CD4-positive, alpha-beta memory T cell (primary cell): ENCODE data around the gene PIK3CD. TPM values are rescaled to one million over a fixed set of nuclear protein-coding genes. Genes with fewer than 3 reads are reported as not detected.

ENCODE experiments used
- CTCF ChIA-PET: fragments of 350-600 bp; sonication (Branson Sonifier 250); formaldehyde crosslinking; loops from one replicate; lab custom pipeline; 2021; ENCODE audit warnings: inconsistent platforms; ENCODE audit not compliant: partially characterized antibody; lab: Charles Lee
- POLR2A ChIA-PET: fragments of 350-600 bp; sonication (Branson Sonifier 250); formaldehyde crosslinking; loops from one replicate; lab custom pipeline; 2021; ENCODE audit not compliant: partially characterized antibody; lab: Charles Lee
- DNase-seq, 5 donors: peaks; one replicate each; pipeline versions ENCODE4 v3.0.0 to v3.0.0-alpha.2; 2020 to 2022; ENCODE audit warnings: mixed read lengths in 1 of 5
- H3K27ac ChIP-seq: one replicate; pipeline ENCODE4 v1.7.0; 2013; ENCODE audit warnings: low read depth, low read length
- H3K27me3 ChIP-seq: 2 replicates; pipeline ENCODE4 v1.7.0; 2013; ENCODE audit warnings: mild to moderate bottlenecking, low read length, moderate library complexity; ENCODE audit not compliant: insufficient read depth
- H3K36me3 ChIP-seq: 2 replicates; pipeline ENCODE4 v1.7.0; 2013; ENCODE audit warnings: mild to moderate bottlenecking, low read length, moderate library complexity; ENCODE audit not compliant: insufficient read depth
- H3K4me1 ChIP-seq: 2 replicates; pipeline ENCODE4 v1.7.0; 2013; ENCODE audit warnings: mild to moderate bottlenecking, low read length, moderate library complexity; ENCODE audit not compliant: insufficient read depth
- H3K4me3 ChIP-seq, 2 donors: one replicate each; pipeline ENCODE4 v1.7.0; 2013; ENCODE audit warnings: low read length in 2 of 2, mild to moderate bottlenecking in 1 of 2
- H3K9me3 ChIP-seq, 2 donors: one replicate each; pipeline ENCODE4 v1.7.0; 2013; ENCODE audit warnings: low read length in 2 of 2, control low read depth in 1 of 2; ENCODE audit not compliant: control insufficient read depth in 1 of 2
- H3K27ac Mint-ChIP-seq, 7 donors: one replicate each; pipeline ENCODE4 v1.8.0; 2020 to 2021; ENCODE audit warnings: mixed read lengths in 7 of 7, mild to moderate bottlenecking in 6 of 7, inconsistent platforms in 3 of 7, moderate library complexity in 3 of 7
- H3K27me3 Mint-ChIP-seq, 2 donors: one replicate each; pipeline ENCODE4 v1.8.0; 2020 to 2021; ENCODE audit warnings: mixed read lengths in 2 of 2
- H3K36me3 Mint-ChIP-seq, 2 donors: one replicate each; pipeline ENCODE4 v1.8.0; 2020 to 2021; ENCODE audit warnings: mixed read lengths in 2 of 2, inconsistent platforms in 1 of 2, mild to moderate bottlenecking in 1 of 2
- H3K4me1 Mint-ChIP-seq, 4 donors: one replicate each; pipeline ENCODE4 v1.8.0; 2020 to 2021; ENCODE audit warnings: mixed read lengths in 4 of 4, mild to moderate bottlenecking in 1 of 4
- H3K4me3 Mint-ChIP-seq, 8 donors: one replicate each; pipeline ENCODE4 v1.8.0; 2020 to 2021; ENCODE audit warnings: mixed read lengths in 8 of 8, mild to moderate bottlenecking in 7 of 8, moderate library complexity in 6 of 8, inconsistent platforms in 3 of 8
- H3K9me3 Mint-ChIP-seq, 8 donors: one replicate each; pipeline ENCODE4 v1.8.0; 2020 to 2021; ENCODE audit warnings: mixed read lengths in 8 of 8, mild to moderate bottlenecking in 5 of 8, inconsistent platforms in 3 of 8, moderate library complexity in 1 of 8
- intact Hi-C: fragments of 100-400 bp; cut with micrococcal nuclease; formaldehyde crosslinking; loops from one replicate; pipeline ENCODE4 v1.15.1; 2023
- polyA plus RNA-seq, 2 donors: library from polyadenylated mRNA; unstranded; fragments of 300-500 nt; fragmentation: Illumina TruSeq; gene quantifications; one replicate each; pipeline ENCODE4 v1.2.3, GENCODE V29; 2021
- total RNA-seq, 2 experiments: library from RNA; stranded (reverse); gene quantifications; one replicate each; pipeline ENCODE4 v1.2.3, GENCODE V29; 2021

The PIK3CD gene
- total and polyA plus RNA-seq, 4 experiments from 2014 or later: 57.1 to 236 (median 165) TPM

GRCh38 chr1:9658199-9658598, 6.7 kb downstream of the PIK3CD start:
- Mint-ChIP-seq H3K27me3 (no peaks in the 10 kb centered on the region), H3K27ac (peak overlapping the region; percentile 75 to 97 (median 92)), H3K4me1 (peaks cover 50 to 86% (median 68%) of the 10 kb centered on the region in 4 donors), H3K36me3 (peaks cover 16 to 50% of the 10 kb centered on the region in 2 donors), H3K9me3 (no peaks in the 10 kb centered on the region), H3K4me3 (peak overlapping the region in 7 of 8 donors; percentile 56 to 98 (median 71))
- Histone ChIP-seq H3K27ac (peak overlapping the region; percentile 32), H3K36me3 (peaks cover 5% of the 10 kb centered on the region), H3K4me1 (peaks cover 84% of the 10 kb centered on the region), H3K4me3 (no peak overlapping the region), H3K9me3 (no peaks in the 10 kb centered on the region), H3K27me3 (no peaks in the 10 kb centered on the region)
- DNase-seq: peak in 2 of 5 donors; percentile 16 to 65
- ChIA-PET POLR2A (interaction anchor here (0.7 to 12.7 kb wide), 4 partner anchors 9 to 57 kb away, joined by 3 to 658 read pairs (median 4); no protein-coding TSS in a partner anchor), CTCF (interaction anchor here (0.8 to 1.8 kb wide), 4 partner anchors 11 to 32 kb away, joined by 3 to 6 read pairs (median 4); no protein-coding TSS in a partner anchor)
- intact Hi-C loops: no loop called here

DNA sequence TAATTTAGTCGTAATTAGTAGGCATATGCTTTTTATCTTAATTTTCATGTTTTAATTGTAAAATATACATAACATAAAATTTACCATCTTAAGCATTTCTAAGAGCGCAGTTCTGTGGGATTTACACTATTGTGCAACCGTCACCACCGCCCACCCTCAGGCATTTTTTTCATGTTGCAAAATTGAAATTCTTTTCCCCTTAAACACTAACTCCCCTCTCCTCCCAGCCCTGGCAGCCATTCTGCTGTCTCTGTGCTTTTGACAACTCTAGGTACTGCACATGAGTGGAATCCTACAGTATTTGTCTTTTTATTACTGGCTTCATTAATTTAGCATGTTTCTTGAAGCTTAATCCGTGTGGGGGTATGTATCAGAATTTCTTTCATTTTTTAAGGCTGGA, 7.8 kb downstream of the PIK3CD start:
- Mint-ChIP-seq H3K36me3 (peaks cover 19 to 45% of the 10 kb centered on the region in 2 donors), H3K4me3 (peak overlapping the region in 4 of 8 donors; percentile 5 to 65 (median 8)), H3K27me3 (no peaks in the 10 kb centered on the region), H3K4me1 (peaks cover 44 to 84% (median 61%) of the 10 kb centered on the region in 4 donors), H3K9me3 (no peaks in the 10 kb centered on the region), H3K27ac (peak overlapping the region in 6 of 7 donors; percentile 31 to 97 (median 76))
- Histone ChIP-seq H3K4me1 (peaks cover 79% of the 10 kb centered on the region), H3K27me3 (no peaks in the 10 kb centered on the region), H3K36me3 (peaks cover 5% of the 10 kb centered on the region), H3K4me3 (no peak overlapping the region), H3K27ac (no peak overlapping the region), H3K9me3 (no peaks in the 10 kb centered on the region)
- CTCF ChIA-PET: interaction anchor here (1.8 kb wide), 1 partner anchor 33 kb away, joined by 6 read pairs; no protein-coding TSS in a partner anchor
- no peak for DNase-seq
- intact Hi-C loops: no loop called here
- POLR2A ChIA-PET: interaction anchor here (0.6 to 12.7 kb wide), 4 partner anchors 25 to 62 kb away, joined by 3 to 658 read pairs (median 4); no protein-coding TSS in a partner anchor

DNA sequence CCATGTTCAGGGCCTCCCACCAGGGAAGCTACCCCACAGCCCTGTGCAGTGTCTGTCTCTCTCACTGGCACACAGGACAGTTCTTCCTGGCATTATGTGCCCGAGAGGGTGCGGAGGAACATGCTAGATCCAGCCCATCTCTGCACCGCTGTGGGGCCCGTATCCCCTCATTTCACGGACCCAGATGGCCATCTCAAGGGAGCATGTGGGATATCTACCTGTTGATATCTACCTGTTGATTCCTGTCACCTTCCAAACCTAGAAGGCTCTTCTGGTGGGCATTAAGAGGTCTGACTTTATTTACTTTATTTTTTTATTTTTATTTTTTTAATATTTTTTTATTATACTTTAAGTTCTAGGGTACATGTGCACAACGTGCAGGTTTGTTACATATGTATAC, 11.7 kb downstream of the PIK3CD start:
- POLR2A ChIA-PET: interaction anchor here (9.9 kb wide), 1 partner anchor 11 kb away, joined by 89 read pairs; the partner anchor contains the start of gene PIK3CD

DNA sequence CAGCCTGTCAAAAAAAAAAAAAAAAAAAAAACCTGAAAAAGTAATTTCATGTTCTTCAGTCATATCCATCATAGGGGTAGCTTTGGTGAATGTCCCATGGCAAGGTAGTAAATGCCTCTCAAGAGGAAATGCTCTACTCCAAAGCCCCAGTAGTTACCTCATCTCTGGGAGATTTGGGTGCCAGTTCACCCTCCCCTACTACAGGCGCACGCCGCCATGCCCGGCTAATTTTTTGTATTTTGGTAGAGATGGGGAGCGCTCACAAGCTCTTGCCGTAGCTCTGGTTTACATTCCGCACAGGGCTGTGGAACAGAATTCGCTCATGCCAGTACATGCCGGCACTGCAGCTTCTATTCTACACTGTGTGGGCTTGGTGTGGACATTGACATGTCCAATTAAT, 13.7 kb downstream of the PIK3CD start:
- peak overlapping the region in 3 of 8 donors; percentile 40 to 65 (median 54) for H3K4me3 Mint-ChIP-seq
- H3K4me3 ChIP-seq: no peak overlapping the region
- intact Hi-C loops: loop anchor here (5.0 kb wide), 1 partner anchor 38 kb away; no protein-coding TSS in a partner anchor
- H3K27ac Mint-ChIP-seq: peak overlapping the region in 6 of 7 donors; percentile 42 to 82 (median 57)
- peaks cover 0 to 2% (median 0%) of the 10 kb centered on the region in 8 donors for H3K9me3 Mint-ChIP-seq
- no peaks in the 10 kb centered on the region for H3K27me3 ChIP-seq
- H3K27ac ChIP-seq: no peak overlapping the region
- CTCF ChIA-PET: interaction anchor here (1.0 to 3.2 kb wide), 4 partner anchors 17 to 119 kb away, joined by 3 to 13 read pairs (median 4); no protein-coding TSS in a partner anchor
- H3K4me1 ChIP-seq: peaks cover 62% of the 10 kb centered on the region
- POLR2A ChIA-PET: interaction anchor here (0.6 to 9.9 kb wide), 7 partner anchors 9 to 1140 kb away, joined by 3 to 89 read pairs (median 4); partner anchors contain the start of gene PIK3CD
- no peak for DNase-seq
- H3K9me3 ChIP-seq: no peaks in the 10 kb centered on the region
- H3K36me3 Mint-ChIP-seq: peaks cover 33 to 51% of the 10 kb centered on the region in 2 donors
- no peaks in the 10 kb centered on the region for H3K27me3 Mint-ChIP-seq
- H3K36me3 ChIP-seq: peaks cover 26% of the 10 kb centered on the region
- peaks cover 26 to 72% (median 42%) of the 10 kb centered on the region in 4 donors for H3K4me1 Mint-ChIP-seq

More for the DNA sequence above, 11.7 kb downstream of the PIK3CD start:
- H3K27ac Mint-ChIP-seq: peak overlapping the region in 2 of 7 donors; percentile 42 to 69
- CTCF ChIA-PET: no interaction called here
- H3K27me3 Mint-ChIP-seq: no peaks in the 10 kb centered on the region
- peaks cover 34 to 44% of the 10 kb centered on the region in 2 donors for H3K36me3 Mint-ChIP-seq
- peaks cover 0 to 2% (median 0%) of the 10 kb centered on the region in 8 donors for H3K9me3 Mint-ChIP-seq
- no peak for DNase-seq
- intact Hi-C loops: no loop called here
- H3K4me3 ChIP-seq: no peak overlapping the region
- peaks cover 61% of the 10 kb centered on the region for H3K4me1 ChIP-seq
- H3K4me1 Mint-ChIP-seq: peaks cover 31 to 72% (median 44%) of the 10 kb centered on the region in 4 donors
- H3K36me3 ChIP-seq: peaks cover 15% of the 10 kb centered on the region
- no peak overlapping the region for H3K27ac ChIP-seq
- H3K27me3 ChIP-seq: no peaks in the 10 kb centered on the region
- H3K9me3 ChIP-seq: no peaks in the 10 kb centered on the region
- no peak overlapping the region for H3K4me3 Mint-ChIP-seq

- ChIA-PET POLR2A (interaction anchor here (0.9 to 9.9 kb wide), 6 partner anchors 13 to 49 kb away, joined by 3 to 89 read pairs (median 3); partner anchors contain the start of gene PIK3CD), CTCF (interaction anchor here (0.5 to 2.2 kb wide), 5 partner anchors 35 to 57 kb away, joined by 3 to 7 read pairs (median 4); no protein-coding TSS in a partner anchor)
- Histone ChIP-seq H3K4me3 (no peak overlapping the region), H3K27ac (no peak overlapping the region), H3K36me3 (peaks cover 31% of the 10 kb centered on the region), H3K9me3 (no peaks in the 10 kb centered on the region), H3K27me3 (no peaks in the 10 kb centered on the region), H3K4me1 (peaks cover 73% of the 10 kb centered on the region)
- intact Hi-C loops: loop anchor here (5.0 kb wide), 1 partner anchor 41 kb away; no protein-coding TSS in a partner anchor
- Mint-ChIP-seq H3K36me3 (peaks cover 40 to 53% of the 10 kb centered on the region in 2 donors), H3K27me3 (no peaks in the 10 kb centered on the region), H3K4me1 (peaks cover 27 to 75% (median 50%) of the 10 kb centered on the region in 4 donors), H3K9me3 (peaks cover 0 to 2% (median 0%) of the 10 kb centered on the region in 8 donors), H3K27ac (peak overlapping the region in 6 of 7 donors; percentile 31 to 83 (median 54)), H3K4me3 (peak overlapping the region in 4 of 8 donors; percentile 3 to 51 (median 34))
- no peak for DNase-seq
These were observed 16.5 kb downstream of the PIK3CD start for GRCh38 chr1:9668080-9668479.

DNA sequence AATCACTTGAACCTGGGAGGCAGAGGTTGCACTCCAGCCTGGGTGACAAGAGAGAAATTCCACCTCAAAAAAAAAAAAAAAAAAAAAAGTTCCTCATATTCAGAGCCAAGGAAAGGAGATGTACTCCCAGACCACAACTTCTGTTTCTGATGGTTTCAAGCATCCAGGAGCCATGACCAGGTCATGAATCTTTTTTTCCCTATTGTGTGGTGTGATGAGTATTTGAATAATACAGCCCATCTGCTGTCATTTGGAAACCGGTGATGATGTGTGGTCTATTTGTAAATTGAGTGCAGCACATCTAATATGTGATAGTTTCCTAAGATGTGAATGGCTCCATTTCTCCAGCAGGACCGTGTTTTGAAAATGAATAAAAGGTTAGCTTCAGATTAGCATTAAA, 18.6 kb downstream of the PIK3CD start:
- peak overlapping the region; percentile 8 to 80 (median 59) for H3K27ac Mint-ChIP-seq
- POLR2A ChIA-PET: interaction anchor here (1.0 kb wide), 1 partner anchor 17 kb away, joined by 4 read pairs; no protein-coding TSS in a partner anchor
- no peak overlapping the region for H3K27ac ChIP-seq
- peaks cover 29 to 71% (median 51%) of the 10 kb centered on the region in 4 donors for H3K4me1 Mint-ChIP-seq
- intact Hi-C loops: no loop called here
- peaks cover 0 to 2% (median 0%) of the 10 kb centered on the region in 8 donors for H3K9me3 Mint-ChIP-seq
- no peak overlapping the region for H3K4me3 ChIP-seq
- H3K4me1 ChIP-seq: peaks cover 64% of the 10 kb centered on the region
- peaks cover 40% of the 10 kb centered on the region for H3K36me3 ChIP-seq
- no peak for DNase-seq
- H3K27me3 Mint-ChIP-seq: no peaks in the 10 kb centered on the region
- no peaks in the 10 kb centered on the region for H3K9me3 ChIP-seq
- CTCF ChIA-PET: no interaction called here
- H3K4me3 Mint-ChIP-seq: peak overlapping the region in 2 of 8 donors; percentile 11 to 35
- peaks cover 34 to 53% of the 10 kb centered on the region in 2 donors for H3K36me3 Mint-ChIP-seq
- no peaks in the 10 kb centered on the region for H3K27me3 ChIP-seq
